ENCODE data around the gene CD83. TPM values are rescaled to one million over a fixed set of nuclear protein-coding genes. Genes with fewer than 3 reads are reported as not detected.

CD83 gene
- total and polyA plus RNA-seq, 2 of the 8 experiments (the other 6 are each of a cell fraction or from before 2014, with no cell fraction given): 4.6 to 8.5 TPM

DNA sequence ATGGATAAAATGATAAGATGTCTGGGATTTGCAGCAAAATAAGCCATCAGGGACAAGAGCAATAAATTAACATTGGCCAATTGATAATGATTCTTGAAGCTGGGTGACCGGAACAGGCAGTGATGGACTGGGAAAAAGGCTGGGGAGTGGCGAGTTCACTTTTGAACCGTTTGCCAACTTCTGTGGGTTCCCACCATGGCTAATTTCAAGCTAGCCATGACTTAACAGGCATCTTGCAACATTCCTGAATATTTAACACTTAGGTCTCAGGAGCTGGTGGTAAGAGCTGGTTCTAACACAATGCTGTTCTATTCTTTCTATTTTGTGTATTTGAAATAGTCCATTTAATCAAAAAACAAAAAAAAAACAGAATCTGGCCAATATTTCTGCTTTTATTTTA lies 37.6 kb upstream of the CD83 start (continued):
- TF ChIP-seq CHD7 (IDR thresholded peaks at IDR 0.05; ENCODE audit: insufficient replicate concordance, low read length) (no peak), CREB1 (IDR thresholded peaks at IDR 0.05) (no peak), HDAC6 (IDR thresholded peaks at IDR 0.05; ENCODE audit: low read depth, low read length) (no peak), MAFK (IDR thresholded peaks at IDR 0.05; ENCODE audit: low read depth, low read length) (no peak), BRCA1 (IDR thresholded peaks at IDR 0.05; ENCODE audit: low read depth, low read length) (no peak), SP4 (IDR thresholded peaks at IDR 0.05; ENCODE audit: low read length) (no peak), TBP (IDR thresholded peaks at IDR 0.05; ENCODE audit: low read depth, low read length) (no peak), EP300 (IDR thresholded peaks at IDR 0.05; ENCODE audit: borderline replicate concordance in 1 of 2, low read depth in 2 of 2, low read length in 2 of 2) (no peak), GTF2F1 (IDR thresholded peaks at IDR 0.05; ENCODE audit: borderline replicate concordance, low read depth, low read length) (no peak)
